Fibroblast of villous mesenchyme (primary cell): Measurements from ENCODE around the gene ZNF205. TPM values are rescaled to one million over a fixed set of nuclear protein-coding genes. Genes with fewer than 3 reads are reported as not detected.

Experiments used
- DNase-seq: peaks from one replicate; pipeline ENCODE4 v3.0.0-alpha.2; 2010; ENCODE audit warnings: low read depth
- H3K4me3 ChIP-seq: 2 replicates; pipeline ENCODE4 v1.5.1; 2011; ENCODE audit warnings: low read depth, mild to moderate bottlenecking, low read length
- CTCF ChIP-seq: IDR thresholded peaks from 2 replicates; pipeline ENCODE4 v1.5.1; 2012; ENCODE audit warnings: low read depth, mild to moderate bottlenecking, low read length; ENCODE audit not compliant: insufficient read depth
- total RNA-seq: library from RNA; depleted of rRNA; stranded (reverse); fragments of >200 nt; gene quantifications from 2 replicates; pipeline ENCODE4 v1.2.3, GENCODE V29; 2012

Gene ZNF205
- total RNA-seq, 1 donor, result 14.2 TPM

- no peak for DNase-seq
- no peak overlapping the region for H3K4me3 ChIP-seq
- TF ChIP-seq CTCF, result no peak
Observed at GRCh38 chr16:3085868-3086595, 26.4 kb upstream of the ZNF205 start.

- TF ChIP-seq CTCF, result no peak
- DNase-seq, result no peak
- no peak overlapping the region for H3K4me3 ChIP-seq
Observed at GRCh38 chr16:3086596-3087242, 25.7 kb upstream of the ZNF205 start.

DNA sequence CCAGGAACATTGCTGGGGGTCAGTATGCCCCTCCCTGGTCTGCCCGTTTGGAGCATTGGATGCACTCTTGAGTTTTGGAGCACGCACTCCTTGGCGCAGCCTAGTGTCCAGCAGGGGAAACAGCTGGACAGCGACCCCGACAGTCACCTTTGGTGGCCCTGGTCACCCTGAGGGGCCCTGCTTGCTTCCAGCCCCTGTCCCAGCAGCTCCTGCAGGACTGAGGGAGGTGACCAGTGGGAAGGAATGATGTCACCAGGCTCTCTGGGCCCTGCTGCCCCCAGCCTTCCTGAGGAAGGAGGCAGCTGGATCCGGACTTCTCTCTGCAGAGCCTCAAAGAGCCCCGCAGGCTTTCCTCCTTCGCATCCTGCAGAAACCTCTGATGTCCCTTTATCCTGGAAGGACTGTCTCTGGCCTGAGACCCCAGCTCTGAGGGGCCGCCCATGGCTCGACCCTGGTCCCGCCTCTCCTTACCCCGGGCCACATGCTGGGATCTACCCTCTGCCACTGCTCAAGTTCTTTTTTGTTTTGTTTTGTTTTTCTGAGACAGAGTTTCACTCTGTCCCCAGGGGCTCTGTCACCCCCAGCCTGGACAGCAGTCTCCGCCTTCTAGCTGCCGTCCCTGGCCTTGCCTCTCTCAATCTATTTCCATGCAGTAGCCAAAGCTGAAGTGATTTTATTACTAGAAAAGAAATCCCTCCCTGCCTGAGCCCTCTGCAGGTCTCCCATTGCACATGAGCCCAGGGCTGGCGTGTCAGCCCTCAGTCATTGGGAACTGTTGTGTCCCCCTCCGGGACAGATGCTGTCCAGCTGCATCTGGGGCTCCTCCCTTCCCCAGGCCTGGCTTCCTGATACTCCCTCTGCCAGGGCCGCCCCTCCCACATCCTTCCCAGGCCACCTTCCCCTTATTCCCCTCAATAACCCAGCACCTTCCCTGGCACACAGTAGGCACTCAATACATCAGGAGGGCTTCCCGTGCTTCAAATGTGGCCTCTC is 24.8 kb upstream of the ZNF205 start:
- TF ChIP-seq CTCF, result peak; percentile 37
- no peak overlapping the region for H3K4me3 ChIP-seq
- no peak for DNase-seq

DNA sequence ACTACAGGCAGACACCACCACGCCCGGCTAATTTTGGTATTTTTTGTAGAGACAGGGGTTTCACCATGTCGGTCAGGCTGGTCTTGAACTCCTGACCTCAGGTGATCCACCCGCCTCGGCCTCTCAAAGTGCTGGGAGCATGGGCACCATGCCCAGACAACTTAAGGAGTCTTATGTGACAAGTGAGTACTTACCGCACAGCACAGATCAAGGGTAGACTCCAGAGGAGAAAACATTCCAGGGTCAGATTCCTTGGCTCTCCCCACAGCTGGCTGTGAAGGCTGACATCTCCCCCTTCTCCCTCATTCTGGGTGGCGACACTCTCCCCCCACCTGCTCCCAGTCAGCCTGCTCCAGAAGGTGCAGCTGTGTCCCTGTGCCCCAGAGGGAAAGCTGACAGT is 23.9 kb upstream of the ZNF205 start:
- no peak for DNase-seq
- no peak overlapping the region for H3K4me3 ChIP-seq
- no peak for TF ChIP-seq CTCF

GRCh38 chr16:3088925-3089716 is 23.3 kb upstream of the ZNF205 start:
- no peak overlapping the region for H3K4me3 ChIP-seq
- DNase-seq, result no peak
- no peak for TF ChIP-seq CTCF

GRCh38 chr16:3089717-3090592 is 22.4 kb upstream of the ZNF205 start:
- no peak overlapping the region for H3K4me3 ChIP-seq
- TF ChIP-seq CTCF, result no peak
- DNase-seq, result no peak
